Placental epithelial cell (primary cell): ENCODE results near the gene PXN. TPM values are rescaled to one million over a fixed set of nuclear protein-coding genes. Genes with fewer than 3 reads are reported as not detected.

Experiments used
- small RNA-seq: library from RNA; depleted of rRNA; stranded (forward); fragments of <200 nt; gene quantifications from one replicate; pipeline ENCODE3, GENCODE V24; 2012
- total RNA-seq: library from RNA; depleted of rRNA; stranded (reverse); fragments of >200 nt; gene quantifications from 2 replicates; pipeline ENCODE4 v1.2.3, GENCODE V29; 2012

The PXN gene
- 172 and 251 TPM in 2 replicates for total RNA-seq

GRCh38 chr12:120265473-120266179 lies at the start of gene PXN:
Gene PXN (minus strand): TSS chr12:120265730. CDS start chr12:120265629, 101 bp downstream.

GRCh38 chr12:120301962-120302815 lies 36.7 kb upstream of the PXN start, which contains the start of gene SIRT4:
Gene SIRT4 (plus strand): TSS chr12:120302321. CDS start chr12:120303562, 1,241 bp downstream.

GRCh38 chr12:120292661-120293531 lies 27.4 kb upstream of the PXN start, which contains the start of gene RNU4-1:
Gene RNU4-1 (minus strand): TSS chr12:120293237.

GRCh38 chr12:120194534-120195395 lies 70.8 kb downstream of the PXN start, which contains the start of gene GCN1:
Gene GCN1 (minus strand): TSS chr12:120194715. CDS start chr12:120194697, 18 bp downstream.

Small RNAs within 50 kb of the gene (small RNA-seq; reads per million reads assigned to genes)
- gene RNU4-1 (269 reads per million, percentile 99 among the genes with 10 or more reads in this experiment), gene RNU4-2 (466 reads per million, percentile 99 among the genes with 10 or more reads in this experiment), gene RNU6-1088P (not detected)

Other genes with a start within 250 kb of the PXN start
- gene RAB35, start 149.0 kb downstream of the PXN start, total RNA-seq = 21.2 and 26.4 TPM in 2 replicates
- 167 and 188 TPM in 2 replicates for gene GCN1, start 71.0 kb downstream of the PXN start, total RNA-seq
- 2,345 and 3,756 TPM in 2 replicates for gene RPLP0, start 64.6 kb downstream of the PXN start, total RNA-seq
- gene RNU4-2, start 26.2 kb upstream of the PXN start, total RNA-seq = under 0.01 TPM in 2 replicates
- gene RNU4-1, start 27.5 kb upstream of the PXN start, total RNA-seq = under 0.01 TPM in 2 replicates
- 0.98 and 3.5 TPM in 2 replicates for gene SIRT4, start 36.6 kb upstream of the PXN start, total RNA-seq
- gene PLA2G1B, start 62.0 kb upstream of the PXN start, total RNA-seq = not detected in 2 replicates
- gene MSI1, start 103.4 kb upstream of the PXN start, total RNA-seq = 0.39 TPM in 1 of 2 replicates, not detected in the other
- 269 and 480 TPM in 2 replicates for gene COX6A1, start 172.4 kb upstream of the PXN start, total RNA-seq
- 15.3 and 33.8 TPM in 2 replicates for gene TRIAP1, start 180.7 kb upstream of the PXN start, total RNA-seq
- gene GATC, start 180.7 kb upstream of the PXN start, total RNA-seq = 13.3 and 19.7 TPM in 2 replicates
- gene SRSF9, start 204.0 kb upstream of the PXN start, total RNA-seq = 154 and 167 TPM in 2 replicates
- 179 and 288 TPM in 2 replicates for gene DYNLL1, start 230.4 kb upstream of the PXN start, total RNA-seq